ENCODE measurements around the gene PCDH17. TPM values are rescaled to one million over a fixed set of nuclear protein-coding genes. Genes with fewer than 3 reads are reported as not detected.

The PCDH17 gene
- total RNA-seq, 4 donors from 2014 or later: 2.1 to 10.1 (median 5.2) TPM

DNA sequence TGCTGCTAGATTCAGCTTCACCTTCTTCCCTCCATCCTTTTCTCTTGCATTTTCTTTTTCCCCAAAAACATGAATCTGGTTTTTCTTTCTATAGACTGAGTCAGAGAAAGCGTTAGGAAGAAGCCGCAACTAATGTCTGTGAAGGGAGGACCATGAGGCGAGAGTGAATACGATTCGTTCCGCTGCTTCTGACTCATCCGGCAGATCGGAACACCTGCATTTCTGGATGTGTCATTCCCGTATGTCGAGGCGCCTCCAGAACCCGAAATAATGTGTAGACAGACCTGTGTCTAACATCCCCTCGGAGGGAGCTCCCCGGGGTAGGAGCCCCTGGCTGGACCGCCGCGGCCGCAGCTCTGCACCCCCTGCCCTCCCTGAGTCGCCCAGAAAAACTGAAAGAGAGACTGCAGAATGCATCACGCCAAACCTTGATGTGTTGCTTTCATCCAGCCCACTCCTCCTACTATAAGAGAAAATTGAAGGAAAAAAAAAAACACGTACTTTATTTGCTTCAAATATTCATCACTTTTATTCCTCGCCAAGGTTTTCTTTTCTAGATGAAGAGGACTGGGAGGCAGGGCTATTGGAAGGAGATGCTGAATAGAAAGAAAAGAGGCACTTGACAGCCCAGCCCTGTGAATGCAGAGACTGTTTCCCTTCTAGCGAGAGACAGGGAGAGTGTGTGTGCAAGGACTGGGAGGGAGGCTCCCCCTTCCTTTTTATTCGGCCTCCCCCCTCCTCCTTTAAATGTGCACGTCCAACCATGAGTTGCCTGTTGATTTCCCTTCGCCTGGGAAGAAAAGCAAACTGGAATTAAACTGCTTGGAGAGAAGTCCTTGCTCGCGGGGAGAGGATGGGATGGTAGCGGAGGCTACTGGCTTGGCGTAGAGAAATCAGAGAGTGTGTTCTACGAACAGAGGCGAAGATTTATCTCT, 616 bp upstream of the PCDH17 start:
- DNase-seq (ENCODE audit: low spot score) (no peak), ATAC-seq (ENCODE audit: low FRiP score) (peak; percentile 30)

DNA sequence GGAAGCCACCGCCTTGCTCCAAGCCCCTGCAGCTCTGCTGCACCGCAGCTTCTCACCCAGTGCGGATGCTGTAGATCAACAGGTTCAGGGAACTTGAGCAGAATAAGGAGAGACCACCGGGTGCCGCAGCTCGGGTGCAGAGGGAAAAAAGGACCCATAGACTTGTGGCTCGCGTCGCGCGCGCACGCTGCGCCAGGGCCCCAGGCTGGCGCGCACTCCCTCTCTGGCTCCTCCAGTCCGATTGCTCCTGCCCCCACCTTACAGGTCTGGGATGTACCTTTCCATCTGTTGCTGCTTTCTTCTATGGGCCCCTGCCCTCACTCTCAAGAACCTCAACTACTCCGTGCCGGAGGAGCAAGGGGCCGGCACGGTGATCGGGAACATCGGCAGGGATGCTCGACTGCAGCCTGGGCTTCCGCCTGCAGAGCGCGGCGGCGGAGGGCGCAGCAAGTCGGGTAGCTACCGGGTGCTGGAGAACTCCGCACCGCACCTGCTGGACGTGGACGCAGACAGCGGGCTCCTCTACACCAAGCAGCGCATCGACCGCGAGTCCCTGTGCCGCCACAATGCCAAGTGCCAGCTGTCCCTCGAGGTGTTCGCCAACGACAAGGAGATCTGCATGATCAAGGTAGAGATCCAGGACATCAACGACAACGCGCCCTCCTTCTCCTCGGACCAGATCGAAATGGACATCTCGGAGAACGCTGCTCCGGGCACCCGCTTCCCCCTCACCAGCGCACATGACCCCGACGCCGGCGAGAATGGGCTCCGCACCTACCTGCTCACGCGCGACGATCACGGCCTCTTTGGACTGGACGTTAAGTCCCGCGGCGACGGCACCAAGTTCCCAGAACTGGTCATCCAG, 964 bp downstream of the PCDH17 start:
- no peak for ATAC-seq (ENCODE audit: low FRiP score)
- no peak for DNase-seq (ENCODE audit: low spot score)
- TF ChIP-seq, protein P1, sequence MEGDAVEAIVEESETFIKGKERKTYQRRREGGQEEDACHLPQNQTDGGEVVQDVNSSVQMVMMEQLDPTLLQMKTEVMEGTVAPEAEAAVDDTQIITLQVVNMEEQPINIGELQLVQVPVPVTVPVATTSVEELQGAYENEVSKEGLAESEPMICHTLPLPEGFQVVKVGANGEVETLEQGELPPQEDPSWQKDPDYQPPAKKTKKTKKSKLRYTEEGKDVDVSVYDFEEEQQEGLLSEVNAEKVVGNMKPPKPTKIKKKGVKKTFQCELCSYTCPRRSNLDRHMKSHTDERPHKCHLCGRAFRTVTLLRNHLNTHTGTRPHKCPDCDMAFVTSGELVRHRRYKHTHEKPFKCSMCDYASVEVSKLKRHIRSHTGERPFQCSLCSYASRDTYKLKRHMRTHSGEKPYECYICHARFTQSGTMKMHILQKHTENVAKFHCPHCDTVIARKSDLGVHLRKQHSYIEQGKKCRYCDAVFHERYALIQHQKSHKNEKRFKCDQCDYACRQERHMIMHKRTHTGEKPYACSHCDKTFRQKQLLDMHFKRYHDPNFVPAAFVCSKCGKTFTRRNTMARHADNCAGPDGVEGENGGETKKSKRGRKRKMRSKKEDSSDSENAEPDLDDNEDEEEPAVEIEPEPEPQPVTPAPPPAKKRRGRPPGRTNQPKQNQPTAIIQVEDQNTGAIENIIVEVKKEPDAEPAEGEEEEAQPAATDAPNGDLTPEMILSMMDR (IDR thresholded peaks at IDR 0.05): no peak

More for the DNA sequence above, 616 bp upstream of the PCDH17 start:
- TF ChIP-seq, protein P1 (IDR thresholded peaks at IDR 0.05): no peak

DNA sequence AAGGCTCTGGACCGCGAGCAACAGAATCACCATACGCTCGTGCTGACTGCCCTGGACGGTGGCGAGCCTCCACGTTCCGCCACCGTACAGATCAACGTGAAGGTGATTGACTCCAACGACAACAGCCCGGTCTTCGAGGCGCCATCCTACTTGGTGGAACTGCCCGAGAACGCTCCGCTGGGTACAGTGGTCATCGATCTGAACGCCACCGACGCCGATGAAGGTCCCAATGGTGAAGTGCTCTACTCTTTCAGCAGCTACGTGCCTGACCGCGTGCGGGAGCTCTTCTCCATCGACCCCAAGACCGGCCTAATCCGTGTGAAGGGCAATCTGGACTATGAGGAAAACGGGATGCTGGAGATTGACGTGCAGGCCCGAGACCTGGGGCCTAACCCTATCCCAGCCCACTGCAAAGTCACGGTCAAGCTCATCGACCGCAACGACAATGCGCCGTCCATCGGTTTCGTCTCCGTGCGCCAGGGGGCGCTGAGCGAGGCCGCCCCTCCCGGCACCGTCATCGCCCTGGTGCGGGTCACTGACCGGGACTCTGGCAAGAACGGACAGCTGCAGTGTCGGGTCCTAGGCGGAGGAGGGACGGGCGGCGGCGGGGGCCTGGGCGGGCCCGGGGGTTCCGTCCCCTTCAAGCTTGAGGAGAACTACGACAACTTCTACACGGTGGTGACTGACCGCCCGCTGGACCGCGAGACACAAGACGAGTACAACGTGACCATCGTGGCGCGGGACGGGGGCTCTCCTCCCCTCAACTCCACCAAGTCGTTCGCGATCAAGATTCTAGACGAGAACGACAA, 1.8 kb downstream of the PCDH17 start:
- TF ChIP-seq, protein P1 (IDR thresholded peaks at IDR 0.05): peak in 1 of 3 donors; percentile 11
- ATAC-seq (ENCODE audit: low FRiP score) (peak; percentile 24), DNase-seq (ENCODE audit: low spot score) (no peak)

DNA sequence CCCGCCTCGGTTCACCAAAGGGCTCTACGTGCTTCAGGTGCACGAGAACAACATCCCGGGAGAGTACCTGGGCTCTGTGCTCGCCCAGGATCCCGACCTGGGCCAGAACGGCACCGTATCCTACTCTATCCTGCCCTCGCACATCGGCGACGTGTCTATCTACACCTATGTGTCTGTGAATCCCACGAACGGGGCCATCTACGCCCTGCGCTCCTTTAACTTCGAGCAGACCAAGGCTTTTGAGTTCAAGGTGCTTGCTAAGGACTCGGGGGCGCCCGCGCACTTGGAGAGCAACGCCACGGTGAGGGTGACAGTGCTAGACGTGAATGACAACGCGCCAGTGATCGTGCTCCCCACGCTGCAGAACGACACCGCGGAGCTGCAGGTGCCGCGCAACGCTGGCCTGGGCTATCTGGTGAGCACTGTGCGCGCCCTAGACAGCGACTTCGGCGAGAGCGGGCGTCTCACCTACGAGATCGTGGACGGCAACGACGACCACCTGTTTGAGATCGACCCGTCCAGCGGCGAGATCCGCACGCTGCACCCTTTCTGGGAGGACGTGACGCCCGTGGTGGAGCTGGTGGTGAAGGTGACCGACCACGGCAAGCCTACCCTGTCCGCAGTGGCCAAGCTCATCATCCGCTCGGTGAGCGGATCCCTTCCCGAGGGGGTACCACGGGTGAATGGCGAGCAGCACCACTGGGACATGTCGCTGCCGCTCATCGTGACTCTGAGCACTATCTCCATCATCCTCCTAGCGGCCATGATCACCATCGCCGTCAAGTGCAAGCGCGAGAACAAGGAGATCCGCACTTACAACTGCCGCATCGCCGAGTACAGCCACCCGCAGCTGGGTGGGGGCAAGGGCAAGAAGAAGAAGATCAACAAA, 2.6 kb downstream of the PCDH17 start:
- ATAC-seq (ENCODE audit: low FRiP score): no peak

DNA sequence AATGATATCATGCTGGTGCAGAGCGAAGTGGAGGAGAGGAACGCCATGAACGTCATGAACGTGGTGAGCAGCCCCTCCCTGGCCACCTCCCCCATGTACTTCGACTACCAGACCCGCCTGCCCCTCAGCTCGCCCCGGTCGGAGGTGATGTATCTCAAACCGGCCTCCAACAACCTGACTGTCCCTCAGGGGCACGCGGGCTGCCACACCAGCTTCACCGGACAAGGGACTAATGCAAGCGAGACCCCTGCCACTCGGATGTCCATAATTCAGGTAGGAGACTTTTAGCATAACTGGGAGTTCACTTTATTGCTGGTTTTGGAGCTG, 3.3 kb downstream of the PCDH17 start:
- DNase-seq (ENCODE audit: low spot score): no peak

More for the DNA sequence above, 2.6 kb downstream of the PCDH17 start:
- DNase-seq (ENCODE audit: low spot score): no peak
- TF ChIP-seq, protein P1 (IDR thresholded peaks at IDR 0.05): no peak

More for the DNA sequence above, 3.3 kb downstream of the PCDH17 start:
- no peak for ATAC-seq (ENCODE audit: low FRiP score)
- TF ChIP-seq, protein P1 (IDR thresholded peaks at IDR 0.05): no peak
